NOMO-1 treated with dmso at 0.1 percent for 144 hours (cell line): ENCODE data around the gene TMEM175.
"Not testable (repeated sequence)": the region's sequence is repeated elsewhere in the genome, so short reads cannot be mapped to it uniquely, and the experiment has no call there.

Source experiments
- DNase-seq: peaks from one replicate; lab custom pipeline; 2025; ENCODE audit not compliant: unreplicated experiment; lab: John Stamatoyannopoulos, UW

TMEM175 gene

DNA sequence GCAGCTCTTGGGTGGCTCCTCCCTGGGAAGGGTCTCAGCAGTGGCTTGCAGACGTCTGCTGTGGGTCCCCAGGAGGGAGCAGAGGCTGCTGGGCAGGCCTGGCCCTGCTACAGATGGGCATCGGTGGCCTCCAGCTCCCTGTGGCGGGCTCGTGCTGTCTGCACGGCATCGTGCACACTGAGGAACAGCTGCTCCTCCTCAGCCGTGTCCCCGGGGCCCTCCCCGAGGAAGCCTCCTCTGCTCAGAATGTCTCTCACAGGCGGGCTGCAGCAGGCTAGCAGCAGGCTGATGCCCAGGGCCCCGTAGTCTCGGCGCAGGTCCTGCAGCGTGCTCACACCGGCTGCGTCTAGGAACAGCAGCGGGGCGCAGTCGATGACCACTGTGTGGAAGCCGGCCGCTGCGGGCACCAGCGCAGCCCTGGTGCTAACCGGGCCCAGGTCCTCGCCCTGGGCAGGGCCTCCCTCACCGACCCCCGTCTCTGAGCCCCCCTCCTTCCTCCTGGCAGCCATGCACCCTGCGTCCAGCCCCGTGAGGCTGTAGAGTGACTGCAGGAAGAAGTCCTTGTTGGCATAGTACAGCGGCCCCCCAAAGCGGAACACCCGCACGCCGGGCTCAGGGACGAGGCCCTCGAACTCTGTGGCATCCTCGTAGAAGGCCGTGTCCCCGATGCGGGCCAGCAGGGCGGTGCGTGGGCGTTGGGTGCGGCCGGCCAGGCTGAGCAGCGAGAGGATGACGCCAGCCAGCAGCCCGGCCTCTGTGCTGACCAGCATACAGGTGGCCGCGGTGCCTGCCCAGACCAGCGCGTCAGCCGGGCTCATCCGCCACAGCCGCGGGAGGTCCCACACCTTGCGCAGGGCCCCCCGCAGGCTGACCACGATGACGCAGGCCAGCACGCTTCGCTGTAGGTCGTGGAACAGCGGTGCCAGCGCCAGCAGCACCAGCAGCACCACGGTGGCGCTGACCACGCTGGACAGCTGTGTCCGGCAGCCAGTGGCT lies 56.8 kb downstream of the TMEM175 start:
- DNase-seq, result no peak

DNA sequence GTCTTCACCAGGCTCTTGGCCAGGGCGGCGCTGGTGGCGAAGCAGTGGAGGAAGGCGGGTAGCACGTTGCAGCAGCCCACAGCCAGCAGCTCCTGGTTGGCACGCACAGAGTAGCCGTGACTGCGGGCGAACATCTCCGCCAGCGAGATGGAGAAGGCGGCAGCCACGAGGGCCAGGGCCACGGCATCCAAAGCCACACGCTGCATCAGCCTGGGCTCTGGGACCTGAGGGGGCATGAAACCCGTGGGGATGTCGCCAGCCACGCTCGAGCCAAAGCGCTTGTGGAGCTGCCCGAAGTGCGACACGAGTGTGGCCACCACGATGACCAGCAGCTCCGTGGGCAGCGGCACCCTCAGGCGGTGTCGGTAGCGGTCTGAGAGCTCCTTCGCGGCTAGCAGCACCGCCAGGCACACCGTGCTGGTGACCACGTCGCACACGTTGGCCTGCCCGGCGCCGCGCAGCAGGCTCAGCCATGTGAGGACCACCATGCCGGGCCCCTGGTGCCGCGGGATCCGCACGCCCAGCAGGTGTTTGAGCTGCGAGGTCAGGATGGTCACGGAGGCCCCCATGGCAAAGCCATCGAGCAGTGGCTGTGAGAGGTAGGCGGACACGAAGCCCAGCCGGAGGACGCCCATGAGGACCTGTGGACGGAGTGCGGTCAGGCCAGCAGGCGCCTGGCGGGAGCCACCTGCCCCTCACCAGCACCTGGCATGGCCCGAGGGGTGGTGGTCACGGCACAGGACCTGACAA lies 57.6 kb downstream of the TMEM175 start:
- no peak for DNase-seq

DNA sequence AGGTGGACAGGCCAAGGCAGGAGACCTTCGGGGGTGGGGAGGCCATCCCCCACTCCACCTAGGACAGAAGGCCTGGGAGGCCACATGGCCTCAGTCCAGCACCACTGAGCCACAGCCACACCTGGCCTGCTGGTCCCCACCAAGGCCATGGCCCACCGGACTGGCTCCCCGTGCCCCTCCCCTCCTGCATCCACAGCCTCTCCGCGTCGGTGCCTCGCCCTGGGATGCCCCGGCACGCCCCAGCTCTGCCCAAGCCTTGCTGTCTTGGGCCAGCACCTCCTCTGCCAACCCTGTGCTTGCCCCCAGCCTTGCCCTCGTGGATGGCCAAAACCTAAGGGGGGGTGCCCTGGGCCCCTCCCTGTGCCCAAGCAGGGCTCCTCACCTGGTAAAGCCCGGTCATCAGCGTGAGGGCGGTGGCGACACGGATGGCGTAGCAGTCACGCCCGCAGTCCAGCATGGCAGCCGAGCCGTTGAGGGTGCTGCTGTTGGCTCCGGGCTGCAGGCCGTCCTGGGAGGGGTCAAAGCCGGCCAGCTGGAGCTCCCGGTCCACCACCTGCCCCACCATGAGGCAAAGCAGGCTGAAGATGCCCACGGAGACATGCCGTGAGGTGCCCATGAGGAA lies 58.6 kb downstream of the TMEM175 start:
- no peak for DNase-seq

DNA sequence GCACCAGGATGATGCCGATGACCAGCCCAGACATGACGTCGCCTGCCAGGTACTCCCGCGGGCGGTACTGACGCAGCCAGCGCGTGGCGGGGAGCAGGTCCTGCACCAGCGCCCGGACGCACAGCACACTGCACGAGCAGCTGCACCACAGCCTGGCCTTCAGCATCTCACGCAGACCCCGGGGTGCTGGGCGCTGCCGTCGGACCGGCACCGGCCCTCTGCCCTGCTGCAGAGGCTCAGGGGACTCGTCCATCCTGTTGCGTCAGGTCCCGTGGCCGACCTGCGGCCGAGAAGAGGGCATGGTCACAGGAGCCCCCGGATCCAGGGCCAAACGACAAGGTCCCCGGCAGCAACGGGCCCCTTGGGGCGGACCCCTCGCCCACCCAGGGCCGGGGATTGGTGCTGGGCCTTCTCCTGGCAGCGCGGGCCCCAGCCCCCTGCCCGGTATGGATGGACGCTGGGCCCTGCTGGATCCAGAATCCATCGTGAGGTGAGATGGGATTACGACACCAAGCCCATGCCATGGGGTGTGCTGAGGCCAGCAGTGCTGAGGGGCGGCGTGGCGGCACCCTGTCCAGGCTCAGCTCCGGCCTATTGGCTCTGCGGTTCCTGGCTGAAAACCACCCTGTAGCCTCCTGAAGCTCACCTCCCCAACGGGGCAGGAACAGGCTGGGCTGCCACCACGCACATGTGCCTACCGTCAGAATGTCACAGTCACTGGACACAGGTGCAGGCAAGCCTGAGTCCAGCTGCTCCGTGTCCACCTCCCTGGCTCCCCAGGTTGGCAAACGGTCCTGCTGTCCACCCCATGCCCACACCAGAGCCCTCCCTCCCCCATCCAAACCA lies 59.4 kb downstream of the TMEM175 start:
- DNase-seq, result no peak

DNA sequence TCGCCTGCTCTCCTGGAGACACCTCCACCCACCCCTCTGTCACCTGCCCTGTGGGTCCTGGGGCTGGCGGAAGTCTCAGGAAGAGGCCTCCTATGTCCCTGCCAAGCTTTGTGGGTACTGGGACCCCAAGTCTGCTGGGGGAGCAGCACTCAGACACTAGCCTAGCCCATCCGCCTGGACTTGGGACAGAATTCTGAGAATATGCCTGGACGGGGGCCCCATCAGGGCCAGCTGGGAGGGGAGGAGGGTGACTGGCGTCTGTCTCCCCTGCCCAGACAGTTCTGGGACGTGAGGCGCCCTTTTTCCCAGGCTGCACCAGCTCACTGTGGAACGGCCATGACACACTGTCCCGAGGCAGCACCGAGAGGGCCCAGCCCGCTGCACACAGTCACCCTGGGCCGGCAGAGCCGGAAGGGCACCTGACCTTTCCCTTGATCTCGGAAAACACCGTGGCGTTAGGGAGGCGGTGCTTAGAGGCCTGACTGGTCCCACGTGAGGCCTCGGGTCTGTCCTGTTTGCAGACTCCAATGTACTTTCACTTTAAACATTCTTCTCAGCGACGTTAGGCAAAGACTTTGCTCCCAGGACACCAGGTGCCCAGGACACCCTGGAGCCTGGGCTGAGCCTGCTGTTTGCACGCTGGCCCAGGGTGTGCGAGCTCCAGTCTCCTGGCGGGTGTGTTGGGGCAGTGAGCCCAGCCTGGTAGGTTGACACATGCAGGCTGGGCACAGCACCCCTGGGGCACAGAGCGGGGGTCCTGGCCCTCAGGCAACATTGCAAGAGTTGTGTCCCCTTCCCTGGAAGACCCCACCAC lies 60.2 kb downstream of the TMEM175 start:
- DNase-seq, result no peak

DNA sequence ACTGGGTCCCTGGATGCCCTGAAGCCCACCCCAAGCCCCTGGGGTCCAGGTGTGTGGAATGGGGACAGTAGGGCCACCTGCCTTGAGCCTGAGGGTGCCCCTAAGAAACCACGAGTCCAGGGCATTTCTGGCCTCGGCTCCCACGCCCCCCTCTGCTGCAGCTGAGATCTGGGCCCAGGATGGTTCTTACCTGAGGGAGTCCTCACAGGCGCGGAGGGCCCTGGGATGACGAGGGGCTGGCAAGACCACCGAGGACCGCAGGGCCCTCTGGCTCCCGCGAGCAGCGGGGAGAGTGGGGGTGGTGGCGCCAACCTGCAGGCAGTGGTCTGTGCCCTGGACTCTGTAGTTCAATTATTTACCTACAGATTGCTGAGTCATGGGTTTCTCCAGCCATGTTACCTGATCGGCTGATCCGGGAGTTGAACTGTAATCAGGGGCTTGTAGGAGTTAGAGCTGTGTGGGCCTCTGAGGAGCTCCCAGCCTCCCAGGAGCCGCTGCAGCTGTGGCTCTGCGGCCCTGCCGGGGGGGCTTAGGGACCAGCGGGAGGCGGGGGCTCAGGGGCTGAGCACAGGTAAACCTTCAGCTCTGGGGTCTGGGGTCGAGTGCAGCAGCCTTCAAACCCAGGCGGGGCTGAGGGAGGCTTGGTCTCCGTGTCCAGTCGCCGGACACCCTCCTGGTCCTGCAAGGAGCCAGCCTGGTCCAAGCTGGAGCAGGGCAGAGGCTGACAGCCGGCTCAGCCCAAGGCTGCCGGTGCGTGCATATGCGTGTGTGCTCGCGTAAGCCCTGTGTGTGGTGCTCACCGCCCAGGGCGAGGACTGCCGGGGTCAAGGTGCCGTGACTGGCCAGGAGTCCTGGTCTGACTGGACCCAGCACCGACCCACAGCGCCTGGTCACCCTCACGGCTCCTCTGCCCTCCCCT lies 61.1 kb downstream of the TMEM175 start, which contains the start of gene SLC26A1:
SLC26A1 (minus strand) TSS at position 294 of the 919 bp plus-strand sequence. CDS start 1,701 bp downstream, outside the sequence.
- no peak for DNase-seq

DNA sequence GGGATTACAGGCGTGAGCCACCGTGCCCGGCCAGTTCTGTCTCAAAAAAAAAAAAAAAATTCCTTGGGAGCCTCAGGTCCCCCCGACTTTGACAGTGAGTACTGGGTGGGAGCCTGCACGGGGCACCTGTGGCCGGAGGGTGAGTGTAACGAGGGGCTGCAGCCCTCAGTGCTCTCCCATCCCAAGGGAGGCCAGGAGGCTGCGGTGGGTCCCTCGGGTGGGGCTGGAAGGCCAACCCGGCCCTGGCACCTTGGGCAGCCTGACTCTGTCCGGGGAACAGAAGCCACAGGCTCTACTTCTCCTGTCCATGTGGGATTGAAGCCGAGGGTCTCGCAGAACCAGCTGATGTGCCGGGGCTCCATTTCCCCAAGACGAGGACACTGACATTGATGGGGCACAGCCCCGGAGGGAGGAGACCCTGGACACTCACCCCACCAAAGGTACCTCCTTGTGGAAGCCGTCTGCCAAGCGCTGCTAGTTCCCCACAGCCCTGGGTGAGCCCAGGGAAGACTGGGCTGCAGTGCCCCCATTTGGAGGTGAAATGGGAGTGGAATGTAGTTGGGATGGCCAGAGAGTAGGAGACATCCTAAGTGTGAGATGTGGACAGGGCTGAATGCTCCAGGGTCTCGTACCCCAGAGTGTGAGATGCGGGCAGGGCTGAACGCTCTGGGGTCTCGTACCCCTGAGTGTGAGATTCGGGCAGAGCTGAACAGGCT lies 63.2 kb downstream of the TMEM175 start:
- DNase-seq, result no peak

DNA sequence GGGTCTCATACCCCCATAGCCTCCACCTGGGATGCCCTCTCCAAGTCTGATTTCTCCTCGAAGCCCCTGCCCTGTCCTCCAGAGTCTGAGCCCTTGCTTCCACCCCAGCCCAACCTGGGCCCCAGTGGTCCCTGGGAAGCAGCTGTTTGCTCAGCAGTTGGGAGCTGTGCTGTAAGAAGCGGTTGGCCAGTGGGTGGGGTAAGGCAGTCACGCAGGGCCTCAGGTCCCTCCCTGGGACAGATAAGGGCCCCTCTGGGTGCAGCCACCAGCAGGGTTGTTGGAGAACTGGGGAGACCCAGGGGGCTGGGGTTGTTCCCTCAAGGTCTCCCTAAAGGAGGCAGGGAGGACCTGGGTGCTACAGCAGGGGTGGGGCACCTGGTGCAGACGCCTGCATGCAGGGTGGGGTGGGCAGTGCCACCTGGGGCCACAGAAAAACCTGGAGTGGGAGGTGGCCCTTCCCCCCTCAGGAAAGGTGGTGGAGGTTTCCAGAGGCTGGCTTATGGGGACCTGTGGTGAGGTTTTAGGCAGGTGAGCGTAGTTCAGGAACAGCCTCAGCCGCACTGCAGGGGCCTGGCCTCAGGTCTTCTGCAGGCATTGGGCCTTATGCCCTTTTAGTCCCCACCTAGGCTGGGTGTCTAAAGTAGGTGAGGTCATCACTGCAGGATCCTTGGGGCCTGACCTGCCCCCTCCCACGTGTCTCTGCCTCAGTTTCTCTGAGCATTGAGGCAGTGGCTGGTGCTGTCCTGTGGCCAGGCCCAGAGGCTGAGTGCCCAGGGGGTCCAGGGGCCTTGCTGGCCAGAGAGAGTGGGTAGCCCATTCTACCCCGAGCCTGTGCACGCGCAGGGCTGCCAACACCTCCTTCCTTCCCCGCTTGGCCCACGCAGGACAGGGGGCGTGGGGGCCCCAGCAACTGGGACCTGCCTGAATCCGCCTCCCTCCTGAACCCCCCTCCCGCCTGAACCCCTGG lies 64.1 kb downstream of the TMEM175 start:
- no peak for DNase-seq

DNA sequence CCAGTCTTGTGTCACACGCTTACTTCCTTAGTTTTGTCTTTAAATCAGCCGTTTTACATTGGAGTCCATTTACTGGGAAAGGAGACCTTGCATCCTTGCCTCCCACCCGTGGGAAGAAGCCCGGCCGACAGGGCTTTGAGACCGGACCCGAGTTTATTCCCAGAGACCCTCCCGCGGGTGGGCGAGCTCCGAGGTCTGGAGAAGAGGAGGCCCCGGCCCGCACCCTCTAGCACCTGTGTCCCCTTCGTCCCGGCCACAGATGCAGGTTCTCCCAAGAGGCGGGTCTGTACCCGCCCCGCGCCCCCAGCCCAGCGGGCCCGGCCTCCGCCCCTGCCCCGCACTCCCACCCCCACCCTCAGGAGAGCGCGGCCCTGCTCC lies 64.7 kb downstream of the TMEM175 start:
- no peak for DNase-seq

DNA sequence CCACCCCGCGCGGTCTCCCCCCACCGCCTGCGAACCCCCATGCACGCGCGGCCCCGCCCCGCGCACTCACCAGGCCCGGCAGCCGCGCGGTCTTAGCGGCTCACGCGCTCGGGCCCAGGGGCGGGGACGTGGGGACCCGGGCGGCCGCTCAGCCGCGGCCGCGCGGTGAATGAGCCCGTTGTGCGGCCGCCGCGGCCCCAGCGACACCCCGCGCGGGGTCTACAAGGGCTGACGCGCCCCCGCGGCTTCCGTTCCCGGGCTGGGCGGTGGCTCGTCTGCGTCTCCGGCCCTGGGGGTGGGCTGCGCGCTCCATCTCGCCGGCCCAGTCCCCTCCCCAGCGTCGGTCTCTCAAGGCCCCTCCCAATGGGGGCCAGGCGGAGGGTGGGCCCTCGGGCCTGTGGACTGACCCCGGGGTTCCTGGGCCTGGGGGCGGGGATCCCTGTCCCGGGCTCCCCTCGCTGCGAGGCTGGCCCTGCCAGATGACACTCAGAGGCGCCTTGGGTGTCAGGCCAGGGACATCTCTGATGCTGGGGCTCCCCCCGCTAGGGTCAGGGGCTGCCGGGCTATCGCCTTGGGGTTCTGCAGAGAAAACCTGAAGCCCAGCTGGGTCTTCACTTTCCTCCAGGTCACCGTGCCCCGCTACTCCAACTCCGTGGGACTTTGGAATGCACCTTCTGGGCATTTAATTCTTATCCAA lies 65.3 kb downstream of the TMEM175 start:
- no peak for DNase-seq

DNA sequence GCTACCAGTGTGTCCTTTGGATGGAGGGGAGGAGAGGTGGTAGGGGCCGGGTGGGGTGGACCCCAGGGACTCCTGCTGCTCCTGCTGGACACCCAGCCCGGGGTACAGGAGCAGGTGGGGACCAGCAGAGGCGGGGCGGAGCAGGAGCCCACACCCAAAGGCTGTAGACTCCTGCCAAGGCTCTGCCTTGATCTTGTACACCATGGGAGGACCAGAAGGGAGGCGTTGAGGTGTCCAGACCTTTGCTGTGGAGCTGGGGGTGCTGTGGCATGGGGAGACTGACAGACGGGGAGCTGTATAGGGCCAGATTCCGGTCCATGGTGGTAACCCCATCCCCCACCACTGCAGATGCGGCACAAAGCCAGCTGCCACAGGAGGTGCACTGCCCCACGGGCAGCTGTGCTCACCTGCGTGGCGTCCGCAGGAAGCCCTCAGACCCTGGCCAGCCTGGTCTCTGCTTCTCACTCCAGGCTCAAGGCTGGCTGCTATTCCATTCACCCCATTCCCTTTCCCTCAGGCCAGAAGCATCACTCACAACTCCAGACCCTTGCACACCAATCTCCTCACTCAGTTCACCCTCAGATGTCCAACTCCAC lies 65.9 kb downstream of the TMEM175 start:
- no peak for DNase-seq

DNA sequence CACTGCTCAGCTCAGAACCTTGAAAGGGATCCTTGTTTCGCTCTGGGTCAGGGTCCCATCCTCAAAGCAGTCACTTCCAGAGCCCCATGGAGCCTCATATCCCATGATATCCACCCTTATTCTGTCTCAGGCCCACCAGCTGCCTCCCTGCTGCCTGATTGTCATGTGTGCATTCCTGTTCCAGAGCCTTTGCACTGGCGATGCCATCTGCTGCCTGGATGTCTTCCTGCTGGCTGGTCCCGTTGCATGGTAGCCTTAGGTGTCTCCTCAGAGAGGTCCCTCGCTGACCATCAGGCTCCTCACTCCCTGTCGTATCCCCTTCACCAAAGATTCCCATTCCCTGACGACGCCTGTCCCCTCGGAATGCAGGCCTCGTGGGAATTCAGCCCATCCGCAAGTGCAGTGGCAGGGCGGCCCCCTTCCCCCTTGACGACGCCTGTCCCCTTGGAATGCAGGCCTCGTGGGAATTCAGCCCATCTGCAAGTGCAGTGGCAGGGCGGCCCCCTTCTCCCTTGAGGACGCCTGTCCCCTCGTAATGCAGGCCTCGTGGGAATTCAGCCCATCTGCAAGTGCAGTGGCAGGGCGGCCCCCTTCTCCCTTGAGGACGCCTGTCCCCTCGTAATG lies 67.1 kb downstream of the TMEM175 start:
- not testable (repeated sequence) for DNase-seq

DNA sequence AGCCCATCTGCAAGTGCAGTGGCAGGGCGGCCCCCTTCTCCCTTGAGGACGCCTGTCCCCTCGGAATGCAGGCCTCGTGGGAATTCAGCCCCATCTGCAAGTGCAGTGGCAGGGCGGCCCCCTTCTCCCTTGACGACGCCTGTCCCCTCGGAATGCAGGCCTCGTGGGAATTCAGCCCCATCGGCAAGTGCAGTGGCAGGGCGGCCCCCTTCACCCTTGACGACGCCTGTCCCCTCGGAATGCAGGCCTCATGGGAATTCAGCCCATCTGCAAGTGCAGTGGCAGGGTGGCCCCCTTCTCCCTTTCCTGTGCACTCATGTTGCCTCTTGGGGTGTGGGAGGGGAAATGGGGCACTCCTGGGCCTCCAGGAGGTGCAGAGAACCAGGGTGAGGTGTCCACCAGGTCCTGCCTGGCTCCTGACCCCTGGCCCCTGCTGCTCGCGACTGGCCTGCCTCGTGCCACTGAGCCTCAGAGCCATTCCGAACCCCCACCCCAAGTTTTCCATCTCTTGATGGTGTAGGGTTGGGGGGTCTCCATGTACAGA lies 67.7 kb downstream of the TMEM175 start:
- no peak for DNase-seq

DNA sequence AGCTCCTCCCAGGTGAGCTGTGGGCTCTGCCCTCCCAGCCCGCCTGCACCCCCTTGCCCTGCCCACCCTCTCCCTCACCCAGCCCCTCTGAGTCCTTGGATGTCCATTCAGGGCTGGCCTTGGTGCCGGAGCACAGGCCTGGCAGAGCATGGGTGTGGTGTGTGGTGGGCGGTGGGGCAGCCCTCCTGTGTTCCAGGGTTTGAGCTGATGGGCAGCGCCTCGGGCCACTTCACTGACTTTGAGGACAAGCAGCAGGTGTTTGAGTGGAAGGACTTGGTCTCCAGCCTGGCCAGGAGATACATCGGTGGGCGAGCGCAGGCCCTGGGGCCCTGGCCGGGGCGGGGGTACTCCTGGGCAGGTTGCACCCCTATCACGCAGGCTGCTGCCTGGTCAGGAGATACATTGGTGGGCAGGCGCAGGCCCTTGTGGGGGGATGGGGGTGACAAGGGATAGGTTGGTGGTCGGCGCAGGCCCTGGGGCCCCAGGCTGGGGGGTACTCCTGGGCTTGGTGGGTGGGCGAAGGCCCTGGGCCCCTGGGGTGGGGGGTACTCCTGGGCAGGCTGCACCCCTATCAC lies 68.5 kb downstream of the TMEM175 start:
- no peak for DNase-seq
